ENCODE measurements around the gene NUCKS1.

The NUCKS1 gene

GRCh38 chr1:205750138-205751035 is at the start of gene NUCKS1:
Gene NUCKS1, minus strand, starts transcription at chr1:205750182. Its CDS starts 209 bp downstream, at chr1:205749973.
- Histone ChIP-seq H3K36me3 (ENCODE audit: control insufficient read depth in 1 of 2, insufficient read depth in 2 of 2, low read length in 2 of 2) (no peaks in the 10 kb centered on the region), H3K4me1 (ENCODE audit: control insufficient read depth in 1 of 2, insufficient read depth in 2 of 2, low read length in 2 of 2) (peaks cover 14 to 29% of the 10 kb centered on the region in 2 donors)

GRCh38 chr1:205798577-205798976 is 48.6 kb upstream of the NUCKS1 start:
- H3K4me1 ChIP-seq (ENCODE audit: control insufficient read depth in 1 of 2, insufficient read depth in 2 of 2, low read length in 2 of 2): peaks cover 0 to 9% of the 10 kb centered on the region in 2 donors
- H3K27ac ChIP-seq (ENCODE audit: low read length): no peak overlapping the region
- no peaks in the 10 kb centered on the region for H3K9me3 ChIP-seq (ENCODE audit: control insufficient read depth in 1 of 2, low read length in 2 of 2)
- H3K36me3 ChIP-seq (ENCODE audit: control insufficient read depth in 1 of 2, insufficient read depth in 2 of 2, low read length in 2 of 2): peaks cover 36 to 63% of the 10 kb centered on the region in 2 donors
- H3K27me3 ChIP-seq (ENCODE audit: low read depth, low read length): no peaks in the 10 kb centered on the region
- H3K4me3 ChIP-seq (ENCODE audit: low read depth in 1 of 2, low read length in 2 of 2): no peak overlapping the region

More at GRCh38 chr1:205750138-205751035, at the start of gene NUCKS1:
- H3K9me3 ChIP-seq (ENCODE audit: control insufficient read depth in 1 of 2, low read length in 2 of 2): no peaks in the 10 kb centered on the region
- peak within 1 kb of the TSS; percentile 75 to 97 for H3K4me3 ChIP-seq (ENCODE audit: low read depth in 1 of 2, low read length in 2 of 2)
- no peaks in the 10 kb centered on the region for H3K27me3 ChIP-seq (ENCODE audit: low read depth, low read length)
- peak within 1 kb of the TSS; percentile 98 for H3K27ac ChIP-seq (ENCODE audit: low read length)

- Histone ChIP-seq H3K9me3 (ENCODE audit: control insufficient read depth in 1 of 2, low read length in 2 of 2) (no peaks in the 10 kb centered on the region), H3K27ac (ENCODE audit: low read length) (no peak overlapping the region), H3K4me3 (ENCODE audit: low read depth in 1 of 2, low read length in 2 of 2) (no peak overlapping the region), H3K4me1 (ENCODE audit: control insufficient read depth in 1 of 2, insufficient read depth in 2 of 2, low read length in 2 of 2) (peaks cover 0 to 8% of the 10 kb centered on the region in 2 donors), H3K27me3 (ENCODE audit: low read depth, low read length) (no peaks in the 10 kb centered on the region), H3K36me3 (ENCODE audit: control insufficient read depth in 1 of 2, insufficient read depth in 2 of 2, low read length in 2 of 2) (peaks cover 36 to 74% of the 10 kb centered on the region in 2 donors)
Measured at GRCh38 chr1:205797168-205797567, 47.2 kb upstream of the NUCKS1 start.

GRCh38 chr1:205794011-205794730 is 44.2 kb upstream of the NUCKS1 start:
- Histone ChIP-seq H3K4me1 (ENCODE audit: control insufficient read depth in 1 of 2, insufficient read depth in 2 of 2, low read length in 2 of 2) (no peaks in the 10 kb centered on the region), H3K27ac (ENCODE audit: low read length) (no peak overlapping the region), H3K4me3 (ENCODE audit: low read depth in 1 of 2, low read length in 2 of 2) (no peak overlapping the region), H3K36me3 (ENCODE audit: control insufficient read depth in 1 of 2, insufficient read depth in 2 of 2, low read length in 2 of 2) (peaks cover 43 to 82% of the 10 kb centered on the region in 2 donors), H3K27me3 (ENCODE audit: low read depth, low read length) (no peaks in the 10 kb centered on the region), H3K9me3 (ENCODE audit: control insufficient read depth in 1 of 2, low read length in 2 of 2) (no peaks in the 10 kb centered on the region)

GRCh38 chr1:205792961-205793673 is 43.1 kb upstream of the NUCKS1 start:
- Histone ChIP-seq H3K4me3 (ENCODE audit: low read depth in 1 of 2, low read length in 2 of 2) (no peak overlapping the region), H3K27ac (ENCODE audit: low read length) (no peak overlapping the region), H3K36me3 (ENCODE audit: control insufficient read depth in 1 of 2, insufficient read depth in 2 of 2, low read length in 2 of 2) (peaks cover 34 to 71% of the 10 kb centered on the region in 2 donors), H3K4me1 (ENCODE audit: control insufficient read depth in 1 of 2, insufficient read depth in 2 of 2, low read length in 2 of 2) (no peaks in the 10 kb centered on the region), H3K9me3 (ENCODE audit: control insufficient read depth in 1 of 2, low read length in 2 of 2) (no peaks in the 10 kb centered on the region), H3K27me3 (ENCODE audit: low read depth, low read length) (no peaks in the 10 kb centered on the region)

GRCh38 chr1:205792481-205792881 is 42.5 kb upstream of the NUCKS1 start:
- Histone ChIP-seq H3K27ac (ENCODE audit: low read length) (no peak overlapping the region), H3K36me3 (ENCODE audit: control insufficient read depth in 1 of 2, insufficient read depth in 2 of 2, low read length in 2 of 2) (peaks cover 28 to 65% of the 10 kb centered on the region in 2 donors), H3K27me3 (ENCODE audit: low read depth, low read length) (no peaks in the 10 kb centered on the region), H3K4me1 (ENCODE audit: control insufficient read depth in 1 of 2, insufficient read depth in 2 of 2, low read length in 2 of 2) (no peaks in the 10 kb centered on the region), H3K4me3 (ENCODE audit: low read depth in 1 of 2, low read length in 2 of 2) (no peak overlapping the region), H3K9me3 (ENCODE audit: control insufficient read depth in 1 of 2, low read length in 2 of 2) (no peaks in the 10 kb centered on the region)

GRCh38 chr1:205791568-205792180 is 41.7 kb upstream of the NUCKS1 start:
- no peak overlapping the region for H3K27ac ChIP-seq (ENCODE audit: low read length)
- no peaks in the 10 kb centered on the region for H3K9me3 ChIP-seq (ENCODE audit: control insufficient read depth in 1 of 2, low read length in 2 of 2)
- H3K36me3 ChIP-seq (ENCODE audit: control insufficient read depth in 1 of 2, insufficient read depth in 2 of 2, low read length in 2 of 2): peaks cover 25 to 57% of the 10 kb centered on the region in 2 donors
- H3K27me3 ChIP-seq (ENCODE audit: low read depth, low read length): no peaks in the 10 kb centered on the region
- H3K4me3 ChIP-seq (ENCODE audit: low read depth in 1 of 2, low read length in 2 of 2): no peak overlapping the region
- H3K4me1 ChIP-seq (ENCODE audit: control insufficient read depth in 1 of 2, insufficient read depth in 2 of 2, low read length in 2 of 2): no peaks in the 10 kb centered on the region

- Histone ChIP-seq H3K27ac (ENCODE audit: low read length) (no peak overlapping the region), H3K9me3 (ENCODE audit: control insufficient read depth in 1 of 2, low read length in 2 of 2) (no peaks in the 10 kb centered on the region), H3K4me1 (ENCODE audit: control insufficient read depth in 1 of 2, insufficient read depth in 2 of 2, low read length in 2 of 2) (no peaks in the 10 kb centered on the region), H3K36me3 (ENCODE audit: control insufficient read depth in 1 of 2, insufficient read depth in 2 of 2, low read length in 2 of 2) (peaks cover 14 to 17% of the 10 kb centered on the region in 2 donors), H3K4me3 (ENCODE audit: low read depth in 1 of 2, low read length in 2 of 2) (no peak overlapping the region), H3K27me3 (ENCODE audit: low read depth, low read length) (no peaks in the 10 kb centered on the region)
Measured at GRCh38 chr1:205787287-205787916, 37.4 kb upstream of the NUCKS1 start.

- no peaks in the 10 kb centered on the region for H3K9me3 ChIP-seq (ENCODE audit: control insufficient read depth in 1 of 2, low read length in 2 of 2)
- H3K4me3 ChIP-seq (ENCODE audit: low read depth in 1 of 2, low read length in 2 of 2): no peak overlapping the region
- no peak overlapping the region for H3K27ac ChIP-seq (ENCODE audit: low read length)
- no peaks in the 10 kb centered on the region for H3K27me3 ChIP-seq (ENCODE audit: low read depth, low read length)
- H3K36me3 ChIP-seq (ENCODE audit: control insufficient read depth in 1 of 2, insufficient read depth in 2 of 2, low read length in 2 of 2): peaks cover 10 to 17% of the 10 kb centered on the region in 2 donors
- H3K4me1 ChIP-seq (ENCODE audit: control insufficient read depth in 1 of 2, insufficient read depth in 2 of 2, low read length in 2 of 2): no peaks in the 10 kb centered on the region
Measured at GRCh38 chr1:205786601-205787000, 36.6 kb upstream of the NUCKS1 start.

GRCh38 chr1:205785446-205785845 is 35.5 kb upstream of the NUCKS1 start:
- Histone ChIP-seq H3K27me3 (ENCODE audit: low read depth, low read length) (no peaks in the 10 kb centered on the region), H3K9me3 (ENCODE audit: control insufficient read depth in 1 of 2, low read length in 2 of 2) (no peaks in the 10 kb centered on the region), H3K36me3 (ENCODE audit: control insufficient read depth in 1 of 2, insufficient read depth in 2 of 2, low read length in 2 of 2) (peaks cover under 1 to 6% of the 10 kb centered on the region in 2 donors), H3K4me3 (ENCODE audit: low read depth in 1 of 2, low read length in 2 of 2) (no peak overlapping the region), H3K4me1 (ENCODE audit: control insufficient read depth in 1 of 2, insufficient read depth in 2 of 2, low read length in 2 of 2) (no peaks in the 10 kb centered on the region), H3K27ac (ENCODE audit: low read length) (no peak overlapping the region)
